HL-60 (cell line): Measurements from ENCODE around the gene FGR.

Source experiments
- DNase-seq, 2 experiments: peaks; one replicate each; pipeline ENCODE4 v3.0.0-alpha.2; 2010 to 2020; ENCODE audit warnings: low read depth in 1 of 2, low spot score in 1 of 2
- H3K27ac ChIP-seq: fragments of 250-450 bp; sonication (Bioruptor Pico); replicated peaks from 2 replicates; pipeline ENCODE4 v1.5.1; 2020; ENCODE audit warnings: mild to moderate bottlenecking, moderate library complexity
- H3K27me3 ChIP-seq: fragments of 250-450 bp; sonication (Bioruptor Pico); 2 replicates; pipeline ENCODE4 v1.5.1; 2021; ENCODE audit warnings: mild to moderate bottlenecking, moderate library complexity; ENCODE audit not compliant: insufficient read depth, poor library complexity, severe bottlenecking
- H3K4me3 ChIP-seq: replicated peaks from 2 replicates; pipeline ENCODE4 v1.5.1; 2011; ENCODE audit warnings: mild to moderate bottlenecking, control low read depth, low read length; ENCODE audit not compliant: insufficient read depth
- GABPA ChIP-seq: IDR thresholded peaks from 2 replicates; pipeline ENCODE4 v1.6.1; 2012; ENCODE audit warnings: low read depth
- POLR2AphosphoS5 ChIP-seq: IDR thresholded peaks from 2 replicates; pipeline ENCODE4 v1.6.1; 2012; ENCODE audit warnings: low read depth
- REST ChIP-seq: IDR thresholded peaks from 2 replicates; pipeline ENCODE4 v1.6.1; 2012; ENCODE audit warnings: low read depth; ENCODE audit not compliant: insufficient replicate concordance
- SPI1 ChIP-seq: IDR thresholded peaks from 2 replicates; pipeline ENCODE4 v1.6.1; 2012; ENCODE audit warnings: low read depth, mild to moderate bottlenecking, borderline replicate concordance
- TF ChIP-seq, protein P1 (sequence below): IDR thresholded peaks from one replicate; pipeline ENCODE4 v1.5.1; 2011; ENCODE audit warnings: low read length, control low read depth, inconsistent platforms; ENCODE audit not compliant: insufficient read depth

FGR gene

GRCh38 chr1:27590917-27591508, 44.0 kb downstream of the FGR start:
- DNase-seq: no peak
- H3K27me3 ChIP-seq: no peaks in the 10 kb centered on the region
- no peak overlapping the region for H3K27ac ChIP-seq
- TF ChIP-seq SPI1 (no peak), GABPA (no peak), REST (no peak), POLR2AphosphoS5 (no peak)
- TF ChIP-seq, protein P1, sequence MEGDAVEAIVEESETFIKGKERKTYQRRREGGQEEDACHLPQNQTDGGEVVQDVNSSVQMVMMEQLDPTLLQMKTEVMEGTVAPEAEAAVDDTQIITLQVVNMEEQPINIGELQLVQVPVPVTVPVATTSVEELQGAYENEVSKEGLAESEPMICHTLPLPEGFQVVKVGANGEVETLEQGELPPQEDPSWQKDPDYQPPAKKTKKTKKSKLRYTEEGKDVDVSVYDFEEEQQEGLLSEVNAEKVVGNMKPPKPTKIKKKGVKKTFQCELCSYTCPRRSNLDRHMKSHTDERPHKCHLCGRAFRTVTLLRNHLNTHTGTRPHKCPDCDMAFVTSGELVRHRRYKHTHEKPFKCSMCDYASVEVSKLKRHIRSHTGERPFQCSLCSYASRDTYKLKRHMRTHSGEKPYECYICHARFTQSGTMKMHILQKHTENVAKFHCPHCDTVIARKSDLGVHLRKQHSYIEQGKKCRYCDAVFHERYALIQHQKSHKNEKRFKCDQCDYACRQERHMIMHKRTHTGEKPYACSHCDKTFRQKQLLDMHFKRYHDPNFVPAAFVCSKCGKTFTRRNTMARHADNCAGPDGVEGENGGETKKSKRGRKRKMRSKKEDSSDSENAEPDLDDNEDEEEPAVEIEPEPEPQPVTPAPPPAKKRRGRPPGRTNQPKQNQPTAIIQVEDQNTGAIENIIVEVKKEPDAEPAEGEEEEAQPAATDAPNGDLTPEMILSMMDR: no peak
- H3K4me3 ChIP-seq: no peak overlapping the region

DNA sequence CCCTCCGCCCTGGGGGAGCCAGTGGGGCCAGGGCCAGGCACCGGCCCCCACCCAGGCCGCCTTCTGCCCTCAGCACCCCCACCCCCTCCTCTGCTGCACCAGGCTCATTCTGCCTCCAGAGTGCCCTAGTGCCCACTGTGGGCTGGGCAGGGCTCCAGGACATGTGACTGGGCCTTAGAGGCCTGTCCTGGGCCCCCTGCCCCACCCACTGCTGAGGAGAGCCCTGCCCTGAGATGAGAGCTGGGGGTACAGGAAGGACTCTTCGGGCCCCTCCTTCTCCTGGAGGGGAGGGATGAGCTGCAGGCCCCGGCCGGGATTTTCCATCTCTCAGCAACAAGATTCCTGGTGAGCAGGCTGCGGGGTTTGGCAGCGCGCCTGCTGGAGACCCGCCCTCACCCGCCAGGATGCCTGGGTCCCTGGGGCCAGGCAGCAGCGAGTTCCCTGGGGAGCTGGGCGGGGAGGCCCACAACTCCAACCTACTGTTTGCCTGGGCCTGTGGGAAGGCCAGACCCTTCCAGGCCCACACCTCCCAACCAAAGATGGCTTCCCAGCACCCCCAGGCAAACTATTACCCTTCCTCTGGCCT, 45.1 kb downstream of the FGR start:
- Histone ChIP-seq H3K27ac (no peak overlapping the region), H3K27me3 (no peaks in the 10 kb centered on the region), H3K4me3 (no peak overlapping the region)
- TF ChIP-seq REST (no peak), POLR2AphosphoS5 (no peak), GABPA (no peak), SPI1 (no peak)
- TF ChIP-seq, protein P1: no peak
- DNase-seq: no peak

- no peak for DNase-seq
- no peak overlapping the region for H3K27ac ChIP-seq
- no peaks in the 10 kb centered on the region for H3K27me3 ChIP-seq
- H3K4me3 ChIP-seq: no peak overlapping the region
- TF ChIP-seq, protein P1: no peak
- TF ChIP-seq POLR2AphosphoS5 (no peak), SPI1 (no peak), GABPA (no peak), REST (no peak)
Measured at GRCh38 chr1:27589441-27589840, 45.5 kb downstream of the FGR start.
